Epithelial cell of alveolus of lung (primary cell): ENCODE data around the gene METTL4. TPM values are rescaled to one million over a fixed set of nuclear protein-coding genes. Genes with fewer than 3 reads are reported as not detected.

Experiments
- total RNA-seq: library from RNA; depleted of rRNA; stranded (reverse); fragments of >200 nt; gene quantifications from 2 replicates; pipeline ENCODE4 v1.2.1, GENCODE V29; 2015

The METTL4 gene
- 4.2 and 4.7 TPM in 2 replicates for total RNA-seq

GRCh38 chr18:2571200-2572170 lies at the start of gene METTL4, which contains the start of gene NDC80:
Gene METTL4 (minus strand): TSS chr18:2571505. CDS start chr18:2567216, 4,289 bp downstream.
Gene NDC80 (plus strand): TSS chr18:2571557. CDS start chr18:2572986, 1,429 bp downstream.

Other genes starting within 250 kb of the METTL4 start
- 6.0 and 19.7 TPM in 2 replicates for gene NDC80, start 52 bp upstream of the METTL4 start, total RNA-seq
- gene SMCHD1, start 84.2 kb upstream of the METTL4 start, total RNA-seq, result 32.6 and 32.9 TPM in 2 replicates